ENCODE data around the gene CELSR2.

The CELSR2 gene

DNA sequence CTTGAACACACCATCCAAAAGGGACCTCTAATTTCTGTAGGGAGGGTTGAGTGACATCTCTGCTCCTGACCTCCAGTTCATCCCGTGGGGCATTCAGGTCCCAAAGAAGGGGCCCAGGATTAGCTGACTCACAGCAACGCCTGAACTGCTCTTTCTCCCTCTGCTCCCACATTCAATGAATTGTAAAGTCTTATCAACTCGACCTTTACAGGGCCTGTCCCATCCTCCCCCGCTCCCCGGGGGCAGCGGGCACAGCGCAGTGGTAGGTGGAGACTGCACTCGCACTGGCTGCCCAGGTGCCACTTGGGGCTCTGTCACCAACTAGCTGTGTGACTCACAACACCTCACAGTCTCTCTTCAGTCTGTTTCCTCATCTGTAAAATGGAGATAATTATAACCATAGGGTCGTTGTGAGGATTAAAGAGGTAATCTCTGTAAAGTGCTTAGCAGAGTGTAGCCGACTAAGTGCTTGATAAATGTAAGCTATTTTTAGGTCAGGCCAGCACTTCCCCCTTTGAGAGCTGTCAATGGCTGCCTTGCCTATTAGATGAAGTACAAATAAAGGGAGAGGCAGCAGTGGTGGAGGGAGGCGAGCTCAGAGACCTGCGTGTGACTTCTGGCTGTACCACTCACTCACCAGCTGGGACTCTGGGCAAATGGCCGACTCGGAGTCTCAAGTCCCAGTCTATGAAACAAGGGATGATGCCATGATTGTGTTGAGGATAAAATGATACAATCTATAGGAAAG is 58.1 kb downstream of the CELSR2 start:
- FAIRE-seq = no peak

- FAIRE-seq = no peak
Observed at GRCh38 chr1:109309347-109309746, 60.0 kb downstream of the CELSR2 start.

DNA sequence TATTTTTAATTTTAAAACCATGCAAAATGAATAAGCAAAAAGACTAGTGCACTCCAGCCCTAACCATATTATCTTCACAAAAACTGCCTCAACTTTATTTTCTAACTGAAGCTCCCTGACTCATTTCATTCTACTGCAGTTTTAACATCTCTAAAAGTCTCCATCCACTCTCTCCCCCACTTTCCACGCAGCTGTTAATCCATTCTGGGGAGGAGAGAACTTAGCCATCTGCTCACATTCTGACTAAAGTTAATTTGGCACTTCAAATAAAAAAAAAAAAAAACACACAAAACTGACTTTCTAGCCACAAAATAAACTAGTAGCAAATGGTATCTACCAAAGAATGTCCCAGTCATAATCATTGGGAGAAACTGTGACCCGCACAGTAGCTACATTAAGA is 62.9 kb downstream of the CELSR2 start:
- FAIRE-seq = no peak

DNA sequence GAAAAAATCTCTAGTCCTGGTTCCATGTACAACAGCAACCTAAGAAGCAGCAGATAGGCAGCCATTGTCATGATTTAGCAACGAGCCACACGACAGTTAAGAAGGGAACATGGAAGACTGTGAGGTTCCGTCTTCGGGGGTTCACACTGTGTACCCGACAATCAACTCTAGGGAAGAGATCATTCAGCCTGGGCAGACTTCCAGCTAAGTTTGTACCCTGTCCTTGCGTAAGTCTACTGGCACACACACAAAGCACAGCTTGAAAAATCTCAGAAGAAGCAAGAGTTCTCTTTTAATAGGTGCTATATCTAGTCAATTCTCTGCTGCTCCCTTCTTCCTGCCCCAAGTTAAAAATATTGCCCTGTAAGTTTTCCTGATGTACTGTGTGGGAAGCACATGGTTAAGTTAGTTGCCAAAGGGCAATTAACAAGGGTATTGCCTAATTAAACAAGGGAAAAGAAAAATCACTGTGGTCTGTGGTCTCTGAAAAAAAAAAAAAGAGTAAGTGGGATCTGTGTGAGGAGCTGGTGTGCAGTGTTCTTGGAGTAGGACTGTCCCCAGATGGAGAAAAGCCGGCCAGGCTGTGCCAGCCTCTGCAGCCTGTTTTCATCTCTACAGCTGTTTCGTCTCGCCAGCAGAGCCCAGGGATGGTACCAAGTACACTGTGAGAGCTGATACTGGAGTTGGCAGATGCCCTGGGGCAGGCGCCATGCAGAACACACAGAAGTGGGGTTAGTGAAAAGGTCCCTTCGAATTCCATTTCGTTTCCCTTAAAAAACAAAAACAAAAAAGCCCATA is 63.8 kb downstream of the CELSR2 start:
- FAIRE-seq = no peak

DNA sequence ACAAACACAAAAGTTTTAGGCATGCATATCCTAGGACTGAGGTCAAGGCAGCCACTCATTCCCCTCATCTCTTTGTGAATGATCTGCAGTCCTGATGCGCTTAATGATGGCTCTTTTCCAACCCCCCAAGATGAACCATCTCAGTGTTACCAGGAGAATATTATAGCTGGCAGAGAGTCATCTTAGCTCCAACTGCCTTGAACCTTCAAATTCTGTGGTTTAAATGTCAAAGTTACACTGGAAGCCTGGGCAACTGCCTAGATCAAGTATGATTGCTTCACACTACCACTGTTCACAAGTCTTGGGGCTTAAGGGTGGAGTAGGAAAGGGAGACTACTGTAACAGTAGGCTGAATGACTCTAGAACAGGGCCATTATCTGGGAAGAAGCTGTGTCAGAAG is 65.5 kb downstream of the CELSR2 start:
- no peak for FAIRE-seq

GRCh38 chr1:109315288-109315687 is 65.9 kb downstream of the CELSR2 start:
- no peak for FAIRE-seq

DNA sequence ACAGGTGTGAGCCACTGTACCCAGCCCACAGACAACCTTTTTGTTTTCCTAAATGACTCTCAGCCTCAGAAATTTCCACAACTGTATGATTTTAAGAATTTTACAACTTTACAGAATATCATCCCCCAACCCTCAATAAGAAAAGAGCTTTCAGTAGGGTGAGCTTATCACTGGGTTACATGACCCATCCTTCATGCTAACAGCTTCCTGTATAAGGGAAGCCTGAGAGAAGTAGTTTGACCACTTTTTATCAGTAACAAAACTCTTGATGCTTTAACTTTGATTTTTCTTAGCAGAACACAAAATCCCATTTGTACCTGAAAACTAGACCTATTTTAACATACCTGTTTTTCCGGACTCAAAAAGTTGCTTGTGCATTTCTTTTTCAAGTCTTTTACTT is 67.2 kb downstream of the CELSR2 start:
- FAIRE-seq = no peak

GRCh38 chr1:109319114-109319513 is 69.8 kb downstream of the CELSR2 start:
- FAIRE-seq = no peak

DNA sequence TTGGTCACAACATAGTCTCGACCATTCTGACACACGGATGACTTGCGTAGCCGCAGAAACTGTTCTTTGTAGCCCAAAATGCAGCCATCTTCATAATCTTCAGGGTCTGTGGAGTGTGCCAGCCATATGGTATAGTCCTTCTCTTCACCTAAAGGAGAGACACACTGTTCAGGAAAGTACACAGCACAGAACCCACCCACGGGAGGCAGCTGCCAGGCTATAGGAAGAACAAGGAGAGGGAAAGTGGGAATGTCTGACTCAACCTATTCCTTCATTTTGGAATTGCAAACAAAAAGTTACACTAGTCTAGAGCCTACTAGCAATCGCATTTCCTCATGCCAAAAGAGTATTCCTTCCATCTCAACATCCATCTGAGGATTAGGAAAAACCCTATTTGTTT is 73.6 kb downstream of the CELSR2 start:
- no peak for FAIRE-seq

Measured in TTC549 (cell line).